Activated CD8-positive, alpha-beta memory T cell treated with anti-CD3 and anti-CD28 coated beads for 36 hours (primary cell): ENCODE measurements around the gene KLHL11. TPM values are rescaled to one million over a fixed set of nuclear protein-coding genes. Genes with fewer than 3 reads are reported as not detected.

Source experiments
- CTCF ChIA-PET: fragments of 350-600 bp; sonication (Branson Sonifier 250); formaldehyde crosslinking; loops from one replicate; lab custom pipeline; 2021; ENCODE audit warnings: antibody characterized with exemption; lab: Charles Lee
- POLR2A ChIA-PET: fragments of 350-600 bp; sonication (Branson Sonifier 250); formaldehyde crosslinking; loops from one replicate; lab custom pipeline; 2021; ENCODE audit warnings: antibody characterized with exemption; lab: Charles Lee
- total RNA-seq, 2 experiments: library from RNA; stranded (reverse); gene quantifications; one replicate each; pipeline ENCODE4 v1.2.3, GENCODE V29; 2021

Gene KLHL11
- total RNA-seq, 2 experiments from 2014 or later: 23.2 to 23.8 TPM

DNA sequence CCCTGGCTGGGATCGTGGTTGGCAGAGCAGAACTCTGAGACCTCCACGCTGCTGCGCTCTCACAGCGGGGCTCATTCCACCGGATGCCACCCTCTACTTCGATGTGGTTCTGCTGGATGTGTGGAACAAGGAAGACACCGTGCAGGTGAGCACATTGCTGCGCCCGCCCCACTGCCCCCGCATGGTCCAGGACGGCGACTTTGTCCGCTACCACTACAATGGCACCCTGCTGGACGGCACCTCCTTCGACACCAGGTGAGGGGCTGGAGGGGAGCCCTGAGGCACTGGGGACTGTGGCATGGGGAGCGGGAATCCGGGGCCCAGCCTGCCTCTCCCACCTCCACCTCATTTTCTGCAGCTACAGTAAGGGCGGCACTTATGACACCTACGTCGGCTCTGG lies 47.2 kb downstream of the KLHL11 start:
- ChIA-PET POLR2A (no interaction called here), CTCF (no interaction called here)

GRCh38 chr17:41816637-41817320 lies 48.4 kb downstream of the KLHL11 start:
- ChIA-PET POLR2A (no interaction called here), CTCF (no interaction called here)

DNA sequence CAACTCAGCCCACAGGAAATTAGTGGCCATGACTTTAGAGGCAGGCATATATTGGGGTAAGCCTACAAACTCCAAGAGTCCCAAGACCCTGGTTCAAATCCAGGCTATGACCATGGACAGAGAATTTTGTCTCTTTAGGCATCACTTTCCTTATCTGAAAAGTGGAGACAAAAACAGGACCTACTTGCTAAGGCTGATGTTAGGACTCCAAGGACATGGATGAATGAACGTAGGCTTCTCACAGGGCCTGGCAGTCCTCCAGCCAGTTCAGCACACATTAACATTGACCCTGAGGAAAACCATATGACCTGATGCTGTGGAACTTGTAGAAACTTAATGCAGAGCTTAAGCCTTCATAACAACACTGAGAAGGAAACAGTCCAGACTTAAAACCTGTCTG lies 51.0 kb downstream of the KLHL11 start:
- CTCF ChIA-PET: no interaction called here
- POLR2A ChIA-PET: no interaction called here

DNA sequence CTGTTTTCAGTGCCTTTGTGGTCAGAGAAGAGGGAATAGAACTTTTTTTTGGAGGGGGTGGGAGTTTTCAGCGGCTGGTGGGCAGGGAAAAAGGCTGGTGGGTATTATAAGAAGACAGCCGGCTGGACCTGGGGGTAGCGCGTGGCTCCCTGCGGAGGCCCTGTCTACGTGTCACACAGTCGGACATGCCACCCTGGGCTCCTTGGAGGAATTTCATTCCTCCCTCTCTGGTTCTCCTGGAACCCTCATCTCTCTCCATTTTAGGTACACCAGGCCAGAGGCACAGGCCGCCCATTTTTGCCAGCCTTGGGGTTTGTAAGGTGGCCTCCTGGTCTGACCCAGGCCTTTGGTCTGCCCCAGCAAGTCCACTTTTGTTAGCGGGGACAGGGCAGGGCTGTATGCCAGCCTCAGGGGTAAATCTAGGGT lies 51.5 kb downstream of the KLHL11 start:
- POLR2A ChIA-PET: no interaction called here

DNA sequence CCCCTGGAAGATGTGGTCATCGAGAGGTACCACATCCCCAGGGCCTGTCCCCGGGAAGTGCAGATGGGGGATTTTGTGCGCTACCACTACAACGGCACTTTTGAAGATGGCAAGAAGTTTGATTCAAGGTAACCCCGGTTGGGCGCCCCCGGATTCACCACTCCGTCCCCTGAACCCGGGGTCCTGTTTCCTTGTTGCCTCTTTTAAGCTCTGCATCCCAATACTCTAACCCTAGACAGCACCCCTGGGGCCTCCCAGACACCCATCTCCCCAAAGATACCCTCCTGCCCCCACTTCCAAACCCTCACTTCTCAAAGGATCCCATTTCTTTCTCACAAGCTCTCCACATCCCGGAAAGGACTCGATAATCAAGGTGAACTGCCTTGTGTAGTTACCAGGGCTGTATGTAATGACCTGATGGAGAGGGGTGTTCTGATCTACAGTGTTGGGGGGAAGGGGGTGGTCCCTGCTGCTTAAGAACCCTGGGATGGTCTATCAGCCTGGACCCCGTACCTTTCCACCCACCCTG lies 52.0 kb downstream of the KLHL11 start:
- POLR2A ChIA-PET: interaction anchor here (0.7 kb wide), 1 partner anchor 105 kb away, joined by 3 read pairs; no protein-coding TSS in a partner anchor
- CTCF ChIA-PET: interaction anchor here (1.9 kb wide), 1 partner anchor 76 kb away, joined by 5 read pairs; no protein-coding TSS in a partner anchor

More for the DNA sequence above, 51.5 kb downstream of the KLHL11 start:
- CTCF ChIA-PET: interaction anchor here (1.9 kb wide), 1 partner anchor 76 kb away, joined by 5 read pairs; no protein-coding TSS in a partner anchor

GRCh38 chr17:41812381-41813151 lies 52.7 kb downstream of the KLHL11 start, which contains the start of gene FKBP10:
FKBP10 (plus strand) TSS chr17:41813004; CDS start chr17:41813035, 31 bp downstream.
- ChIA-PET POLR2A (interaction anchor here (0.7 kb wide), 1 partner anchor 105 kb away, joined by 3 read pairs; no protein-coding TSS in a partner anchor), CTCF (interaction anchor here (1.2 to 3.0 kb wide), 5 partner anchors 11 to 164 kb away, joined by 3 to 17 read pairs (median 5); no protein-coding TSS in a partner anchor)

- ChIA-PET POLR2A (interaction anchor here (0.5 to 1.3 kb wide), 5 partner anchors 23 to 123 kb away, joined by 3 to 7 read pairs (median 3); partner anchors contain the start of genes EIF1 and KLHL11), CTCF (interaction anchor here (0.6 to 3.0 kb wide), 14 partner anchors 10 to 1583 kb away, joined by 3 to 17 read pairs (median 4); no protein-coding TSS in a partner anchor)
Measured at GRCh38 chr17:41811549-41812380, 53.5 kb downstream of the KLHL11 start, which contains the start of gene P3H4. P3H4 (minus strand) TSS chr17:41811949; CDS start chr17:41811915, 34 bp downstream.

- CTCF ChIA-PET: interaction anchor here (0.6 to 3.0 kb wide), 14 partner anchors 9 to 162 kb away, joined by 3 to 17 read pairs (median 4); no protein-coding TSS in a partner anchor
- POLR2A ChIA-PET: interaction anchor here (0.5 to 1.3 kb wide), 5 partner anchors 23 to 122 kb away, joined by 3 to 7 read pairs (median 3); partner anchors contain the start of genes EIF1 and KLHL11
Measured at GRCh38 chr17:41810659-41811548, 54.3 kb downstream of the KLHL11 start.

DNA sequence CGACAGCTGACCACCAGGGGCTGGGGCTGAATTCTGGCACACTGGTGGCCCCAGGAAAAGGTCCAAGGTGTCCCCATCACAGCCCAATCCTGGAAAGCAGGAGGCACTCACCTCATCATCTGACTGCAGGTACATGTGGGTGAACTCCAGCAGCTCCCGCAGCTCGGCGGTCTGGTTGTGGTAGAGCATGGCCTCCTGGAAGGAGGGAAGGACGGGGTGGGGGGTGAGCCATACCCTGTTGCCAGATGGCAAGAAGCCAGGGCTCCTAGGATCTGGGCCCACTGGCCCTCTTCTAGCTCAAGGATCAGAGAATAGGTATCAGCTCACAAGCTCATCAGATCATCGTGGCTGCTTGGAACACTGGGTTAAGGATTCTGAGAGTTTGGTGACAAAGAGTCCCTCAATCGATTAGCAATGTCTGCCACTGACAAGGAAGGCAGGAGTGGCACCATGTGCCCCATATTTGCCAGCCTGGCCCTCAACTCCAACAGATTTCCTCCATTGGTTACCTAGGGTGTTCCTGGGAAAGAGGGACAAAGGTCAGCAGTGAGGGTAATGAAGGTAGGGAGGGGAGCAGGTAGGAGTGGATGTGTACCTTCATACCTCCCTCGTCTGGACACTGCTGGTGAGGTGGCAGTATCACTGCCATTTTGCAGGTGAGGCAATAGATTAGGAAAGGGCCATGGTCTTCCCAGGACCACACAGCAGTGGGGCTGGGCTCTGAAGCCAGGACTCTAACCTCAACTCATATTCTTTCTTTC lies 58.4 kb downstream of the KLHL11 start:
- CTCF ChIA-PET: no interaction called here
- POLR2A ChIA-PET: no interaction called here

Other genes starting within 250 kb of the KLHL11 start
- under 1 TPM in 1 of 2 experiments, not detected in 1; 0.27 TPM for gene KRT17, start 240.8 kb downstream of the KLHL11 start, total RNA-seq
- gene EIF1, start 176.5 kb downstream of the KLHL11 start, total RNA-seq: 1,000 to 10,000 TPM; 1,395 to 1,415 TPM
- not detected for gene GAST, start 153.1 kb downstream of the KLHL11 start, total RNA-seq
- gene HAP1, start 130.8 kb downstream of the KLHL11 start, total RNA-seq: under 1 TPM; 0.10 to 0.25 TPM
- gene JUP, start 78.7 kb downstream of the KLHL11 start, total RNA-seq: under 1 TPM; 0.42 to 0.55 TPM
- 1 to 10 TPM; 3.3 to 3.7 TPM for gene P3H4, start 53.5 kb downstream of the KLHL11 start, total RNA-seq
- 1 to 10 TPM; 1.7 to 2.1 TPM for gene FKBP10, start 52.4 kb downstream of the KLHL11 start, total RNA-seq
- 10 to 100 TPM; 53.0 to 56.0 TPM for gene NT5C3B, start 29.2 kb downstream of the KLHL11 start, total RNA-seq
- under 1 TPM; 0.08 to 0.17 TPM for gene KLHL10, start 27.6 kb downstream of the KLHL11 start, total RNA-seq
- 100 to 1,000 TPM; 204 to 215 TPM for gene ACLY, start 53.5 kb upstream of the KLHL11 start, total RNA-seq
- under 1 TPM; 0.27 to 0.38 TPM for gene ODAD4, start 65.2 kb upstream of the KLHL11 start, total RNA-seq
- 10 to 100 TPM; 66.8 to 67.6 TPM for gene CNP, start 101.4 kb upstream of the KLHL11 start, total RNA-seq
- gene DNAJC7, start 152.0 kb upstream of the KLHL11 start, total RNA-seq: 100 to 1,000 TPM in 1 of 2 experiments, 10 to 100 TPM in 1; 99.1 to 108 TPM
- 10 to 100 TPM; 27.1 to 29.6 TPM for gene NKIRAS2, start 154.7 kb upstream of the KLHL11 start, total RNA-seq
- gene C17orf113, start 185.2 kb upstream of the KLHL11 start, total RNA-seq: under 1 TPM; 0.04 to 0.08 TPM
- under 1 TPM in 1 of 2 experiments, not detected in 1; 0.10 TPM for gene ZNF385C, start 233.1 kb upstream of the KLHL11 start, total RNA-seq
- 1 to 10 TPM; 7.0 to 7.6 TPM for gene DHX58, start 247.3 kb upstream of the KLHL11 start, total RNA-seq